ENCODE results near the gene ARHGAP42.

- TF ChIP-seq CTCF (optimal IDR thresholded peaks at IDR 0.05 in 1 of 3, IDR thresholded peaks at IDR 0.05 in 1 of 3, conservative IDR thresholded peaks at IDR 0.05 in 1 of 3; ENCODE audit: extremely low read depth in 1 of 3, insufficient read depth in 2 of 3, low read length in 3 of 3) (no peak), EZH2 (IDR thresholded peaks at IDR 0.05; ENCODE audit: low read length) (no peak)
These were observed 341.6 kb downstream of the ARHGAP42 start for GRCh38 chr11:101028644-101029043.
